NCI-H2227 (cell line): ENCODE results near the gene OSBPL10.
"Not testable (repeated sequence)": the region's sequence is repeated elsewhere in the genome, so short reads cannot be mapped to it uniquely, and the experiment has no call there.

Experiments used
- DNase-seq: peaks from one replicate; lab custom pipeline; 2025; ENCODE audit not compliant: unreplicated experiment; lab: John Stamatoyannopoulos, UW

Gene OSBPL10

GRCh38 chr3:31782306-31782705 is 198.8 kb downstream of the OSBPL10 start:
- DNase-seq: not testable (repeated sequence)

- no peak for DNase-seq
Observed at GRCh38 chr3:31779514-31779913, 201.5 kb downstream of the OSBPL10 start.

- no peak for DNase-seq
Observed at GRCh38 chr3:31777887-31778286, 203.2 kb downstream of the OSBPL10 start.

- DNase-seq: no peak
Observed at GRCh38 chr3:31777092-31777491, 204.0 kb downstream of the OSBPL10 start.

GRCh38 chr3:31776016-31776415 is 205.0 kb downstream of the OSBPL10 start:
- no peak for DNase-seq

- no peak for DNase-seq
Observed at GRCh38 chr3:31775383-31775782, 205.7 kb downstream of the OSBPL10 start.

- DNase-seq: no peak
Observed at GRCh38 chr3:31772758-31773473, 208.1 kb downstream of the OSBPL10 start.

- no peak for DNase-seq
Observed at GRCh38 chr3:31772272-31772671, 208.8 kb downstream of the OSBPL10 start.

GRCh38 chr3:31770822-31771326 is 210.2 kb downstream of the OSBPL10 start:
- no peak for DNase-seq

- DNase-seq: peak; percentile 55
Observed at GRCh38 chr3:31768479-31769125, 212.5 kb downstream of the OSBPL10 start.

GRCh38 chr3:31767920-31768319 is 213.1 kb downstream of the OSBPL10 start:
- DNase-seq: no peak

GRCh38 chr3:31766669-31767068 is 214.4 kb downstream of the OSBPL10 start:
- DNase-seq: no peak

GRCh38 chr3:31765871-31766270 is 215.2 kb downstream of the OSBPL10 start:
- no peak for DNase-seq

- no peak for DNase-seq
Observed at GRCh38 chr3:31763731-31764130, 217.3 kb downstream of the OSBPL10 start.

- DNase-seq: no peak
Observed at GRCh38 chr3:31762888-31763351, 218.1 kb downstream of the OSBPL10 start.

GRCh38 chr3:31762097-31762764 is 218.8 kb downstream of the OSBPL10 start:
- no peak for DNase-seq

GRCh38 chr3:31760654-31761053 is 220.4 kb downstream of the OSBPL10 start:
- DNase-seq: no peak

- DNase-seq: no peak
Observed at GRCh38 chr3:31758322-31758965, 222.6 kb downstream of the OSBPL10 start.

GRCh38 chr3:31755926-31756658 is 225.0 kb downstream of the OSBPL10 start:
- DNase-seq: no peak

- no peak for DNase-seq
Observed at GRCh38 chr3:31754575-31755278, 226.3 kb downstream of the OSBPL10 start.
